GM12878 (cell line): Measurements from ENCODE around the gene TMED1. TPM values are rescaled to one million over a fixed set of nuclear protein-coding genes. Genes with fewer than 3 reads are reported as not detected.

Experiments
- ATAC-seq: fragments of 200-7000 bp; cut with Tn5 transposase; 3 replicates; pipeline ENCODE4 v1.9.1; 2020; ENCODE audit warnings: mild to moderate bottlenecking, moderate library complexity
- BruUV-seq: library from RNA; stranded (reverse); fragments of 400-500 nt; replicated peaks from 2 replicates; lab custom pipeline; 2021; lab: Mats Ljungman, UMichigan
- CTCF ChIA-PET: fragments of 300-600 bp; sonication (Branson Sonifier 250); formaldehyde crosslinking; extraction: SDS; loops from one replicate; lab custom pipeline; 2021; ENCODE audit warnings: inconsistent platforms; lab: Yijun Ruan, JAX
- POLR2A ChIA-PET: fragments of 350-600 bp; formaldehyde crosslinking; extraction: SDS; loops from one replicate; lab custom pipeline; 2021; ENCODE audit warnings: inconsistent platforms; lab: Charles Lee
- RAD21 ChIA-PET: fragments of 300-600 bp; sonication (Branson Sonifier 250); formaldehyde crosslinking; loops from one replicate; lab custom pipeline; 2023; ENCODE audit warnings: antibody characterized with exemption; ENCODE audit not compliant: unreplicated experiment; lab: Charles Lee
- SMC1A ChIA-PET: fragments of 300-600 bp; sonication (Branson Sonifier 250); formaldehyde crosslinking; loops from one replicate; lab custom pipeline; 2023; ENCODE audit not compliant: unreplicated experiment, uncharacterized antibody; lab: Charles Lee
- DNase-seq: peaks from one replicate; pipeline ENCODE4 v3.0.0-alpha.2; 2011; ENCODE audit warnings: low read depth, low spot score
- FAIRE-seq: peaks from 3 replicates; lab custom pipeline; 2011; peaks lifted over from hg19 to GRCh38; lab: Jason Lieb, UNC
- H2AFZ ChIP-seq: 2 replicates; pipeline ENCODE4 v1.6.0; 2011; ENCODE audit warnings: low read depth, low read length, control low read depth; ENCODE audit not compliant: control insufficient read depth
- H3K27ac ChIP-seq: 2 replicates; pipeline ENCODE4 v1.5.1; 2011; ENCODE audit warnings: control low read depth; ENCODE audit not compliant: control insufficient read depth, insufficient read depth
- H3K27me3 ChIP-seq, 2 experiments: replicated peaks in 1 of 2; 2 replicates each; pipeline versions ENCODE4 v1.6.0 to v1.6.1; 2011; ENCODE audit warnings: low read length in 1 of 2; ENCODE audit not compliant: control insufficient read depth in 2 of 2, insufficient read depth in 2 of 2
- H3K36me3 ChIP-seq, 2 experiments: 2 replicates each; pipeline ENCODE4 v1.5.1; 2011; ENCODE audit warnings: low read length in 1 of 2; ENCODE audit not compliant: control insufficient read depth in 2 of 2, insufficient read depth in 2 of 2
- H3K4me1 ChIP-seq: 2 replicates; pipeline ENCODE4 v1.6.1; 2011; ENCODE audit warnings: mild to moderate bottlenecking, low read length, moderate library complexity, mixed read lengths; ENCODE audit not compliant: control insufficient read depth, insufficient read depth
- H3K4me2 ChIP-seq: 2 replicates; pipeline ENCODE4 v1.6.0; 2011; ENCODE audit warnings: control low read depth; ENCODE audit not compliant: control insufficient read depth, insufficient read depth
- H3K4me3 ChIP-seq: fragments of 200-600 bp; sonication (generic); 2 replicates; pipeline ENCODE4 v1.5.1; 2016
- H3K79me2 ChIP-seq: 2 replicates; pipeline ENCODE4 v1.6.0; 2011; ENCODE audit warnings: low read length; ENCODE audit not compliant: control insufficient read depth, insufficient read depth
- H3K9ac ChIP-seq: 2 replicates; pipeline ENCODE4 v1.8.0; 2011; ENCODE audit warnings: low read length, control low read depth, mixed read lengths; ENCODE audit not compliant: control insufficient read depth, insufficient read depth
- H3K9me3 ChIP-seq: replicated peaks from 3 replicates; pipeline ENCODE4 v1.5.1; 2011; ENCODE audit warnings: mild to moderate bottlenecking, low read length; ENCODE audit not compliant: control insufficient read depth, insufficient read depth
- H4K20me1 ChIP-seq: 2 replicates; pipeline ENCODE4 v1.6.0; 2011; ENCODE audit not compliant: control insufficient read depth, insufficient read depth
- CBX3 ChIP-seq: fragments of 200-600 bp; sonication (generic); IDR thresholded peaks from 2 replicates; pipeline ENCODE4 v1.6.1; 2016; ENCODE audit warnings: low read depth, borderline replicate concordance
- CUX1 ChIP-seq: IDR thresholded peaks from 2 replicates; pipeline ENCODE4 v1.6.1; 2012; ENCODE audit warnings: improper control_type of control experiment, low read depth, low read length; ENCODE audit not compliant: insufficient replicate concordance
- GATAD2B ChIP-seq: fragments of 450-650 bp; conservative IDR thresholded peaks from 2 replicates; pipeline ENCODE4 v1.6.1; 2017; ENCODE audit warnings: low read depth, mild to moderate bottlenecking, moderate library complexity
- IKZF2 ChIP-seq, 2 experiments: fragments of 450-650 bp; IDR thresholded peaks; 2 replicates each; pipeline ENCODE4 v1.6.1; 2017; ENCODE audit warnings: mild to moderate bottlenecking in 2 of 2, moderate library complexity in 2 of 2
- MEF2A ChIP-seq: IDR thresholded peaks from 2 replicates; pipeline ENCODE4 v1.6.1; 2011; ENCODE audit warnings: low read depth, mild to moderate bottlenecking, low read length, moderate library complexity; ENCODE audit not compliant: insufficient read depth
- PAX5 ChIP-seq: IDR thresholded peaks from 2 replicates; pipeline ENCODE4 v1.6.1; 2011; ENCODE audit warnings: low read depth, low read length, borderline replicate concordance
- RAD21 ChIP-seq: IDR thresholded peaks from 2 replicates; pipeline ENCODE4 v1.6.1; 2011; ENCODE audit warnings: mild to moderate bottlenecking, low read depth, low read length, moderate library complexity; ENCODE audit not compliant: insufficient read depth
- SPI1 ChIP-seq: IDR thresholded peaks from 2 replicates; pipeline ENCODE4 v1.6.1; 2011; ENCODE audit warnings: low read depth, mild to moderate bottlenecking, low read length, moderate library complexity, borderline replicate concordance; ENCODE audit not compliant: insufficient read depth
- WRNIP1 ChIP-seq: IDR thresholded peaks from 2 replicates; pipeline ENCODE4 v1.6.1; 2011; ENCODE audit warnings: low read depth, low read length, improper control_type of control experiment, borderline replicate concordance
- ZBTB11 ChIP-seq: fragments of 450-650 bp; formaldehyde crosslinking; IDR thresholded peaks from 2 replicates; pipeline ENCODE4 v1.5.0; 2022; ENCODE audit warnings: mild to moderate bottlenecking, missing genetic modification characterization
- WGBS: methylation state at CpG from one replicate; pipeline ENCODE4 v1.1.6; 2016; ENCODE audit warnings: low lambda C conversion rate; ENCODE audit not compliant: insufficient replicate concordance, insufficient coverage; ENCODE audit errors: missing lambda C conversion rate; 5-methylcytosine and 5-hydroxymethylcytosine counted together
- in situ Hi-C: fragments of 300-500 bp; cut with MboI; formaldehyde crosslinking; loops from 9 replicates; pipeline ENCODE4 v1.14.3; 2018; ENCODE audit warnings: mixed read lengths
- intact Hi-C: fragments of 100-400 bp; cut with micrococcal nuclease; formaldehyde crosslinking; loops from one replicate; pipeline ENCODE4 v1.14.2; 2022; ENCODE audit not compliant: unreplicated experiment
- polyA plus RNA-seq, 11 experiments: library from polyadenylated mRNA; depleted of rRNA in 4 of 11; unstranded in 6 of 11; stranded (reverse) in 5 of 11; fragments of >200 nt; fragmentation: Nextera tagmentation in 4 of 11; fragmentation: Illumina TruSeq in 1 of 11; extraction: Ambion mirVana in 4 of 11; extraction: Trizol in 1 of 11; gene quantifications; 1 replicate in 1 of 11; 2 replicates in 10 of 11; pipeline versions ENCODE4 v1.2.1 to v1.2.3, GENCODE V29; 2011 to 2016; ENCODE audit warnings: inconsistent platforms in 2 of 11, missing spikeins in 2 of 11, low read depth in 1 of 11
- total RNA-seq, 4 experiments: library from RNA; depleted of rRNA in 3 of 4; stranded (reverse); fragments of >200 nt in 3 of 4; fragmentation: Illumina TruSeq in 1 of 4; extraction: Trizol in 1 of 4; gene quantifications; 2 replicates each; pipeline versions ENCODE4 v1.2.1 to v1.2.3, GENCODE V29; 2013 to 2021

The TMED1 gene
- total and polyA plus RNA-seq, 10 of the 15 experiments (the other 5 are each of a cell fraction or from before 2014, with no cell fraction given): 0.60 to 23.1 (median 12.3) TPM

- no peak for TF ChIP-seq SPI1
- TF ChIP-seq, all 136 proteins: peak for 0
These were observed 30.8 kb downstream of the TMED1 start (continued) for GRCh38 chr19:10805065-10805757.

- no TSS peak for BruUV-seq
- ChIA-PET SMC1A (no interaction called here), CTCF (no interaction called here), RAD21 (no interaction called here), POLR2A (no interaction called here)
- no peak overlapping the region for H3K4me2 ChIP-seq
- peaks cover 5 to 18% of the 10 kb centered on the region in 2 experiments for H3K36me3 ChIP-seq
- WGBS: 96% methylated on average over 9 of the region's 9 CpGs
- no peaks in the 10 kb centered on the region for H3K4me1 ChIP-seq
- no peaks in the 10 kb centered on the region for H3K9me3 ChIP-seq
- no peaks in the 10 kb centered on the region for H4K20me1 ChIP-seq
- in situ Hi-C loops: no loop called here
- ATAC-seq: no peak
- no peak for DNase-seq
- H3K9ac ChIP-seq: no peak overlapping the region
- intact Hi-C loops: no loop called here
- H3K4me3 ChIP-seq: no peak overlapping the region
- FAIRE-seq: no peak
- no peaks in the 10 kb centered on the region for H3K79me2 ChIP-seq
- H3K27me3 ChIP-seq: no peaks in the 10 kb centered on the region
- no peak overlapping the region for H2AFZ ChIP-seq
- no peak for TF ChIP-seq PAX5
- TF ChIP-seq WRNIP1: no peak
- no peak for TF ChIP-seq RAD21
- no peak for TF ChIP-seq CBX3
- TF ChIP-seq ZBTB11: no peak
- no peak for TF ChIP-seq IKZF2 (IDR thresholded peaks at IDR 0.05)
- no peak for TF ChIP-seq CUX1
- TF ChIP-seq GATAD2B: no peak
- no peak for TF ChIP-seq MEF2A
- H3K27ac ChIP-seq: no peak overlapping the region
These were observed 32.8 kb downstream of the TMED1 start for GRCh38 chr19:10803252-10803651.
